H9 (cell line): Measurements from ENCODE around the gene RAX2. TPM values are rescaled to one million over a fixed set of nuclear protein-coding genes. Genes with fewer than 3 reads are reported as not detected.

Source experiments
- DNase-seq: peaks from one replicate; pipeline ENCODE4 v3.0.0-alpha.2; 2017
- H2AFZ ChIP-seq: one replicate; pipeline ENCODE4 v1.6.1; 2013; ENCODE audit warnings: mild to moderate bottlenecking, low read length, control low read depth, moderate library complexity
- H2AK5ac ChIP-seq: 2 replicates; pipeline ENCODE4 v1.6.1; 2013; ENCODE audit warnings: low read length, control low read depth, mixed read lengths; ENCODE audit not compliant: insufficient read length
- H2BK120ac ChIP-seq: one replicate; pipeline ENCODE4 v1.6.1; 2013; ENCODE audit warnings: low read depth, mild to moderate bottlenecking, low read length, control low read depth, inconsistent platforms; ENCODE audit not compliant: poor library complexity, severe bottlenecking
- H2BK12ac ChIP-seq: 2 replicates; pipeline ENCODE4 v1.6.1; 2013; ENCODE audit warnings: low read length, control low read depth, mixed read lengths, low read depth; ENCODE audit not compliant: insufficient read length
- H2BK15ac ChIP-seq: 2 replicates; pipeline ENCODE4 v1.6.1; 2013; ENCODE audit warnings: low read depth, low read length, control low read depth
- H2BK20ac ChIP-seq: one replicate; pipeline ENCODE4 v1.6.1; 2013; ENCODE audit warnings: low read depth, mild to moderate bottlenecking, low read length, control low read depth, inconsistent platforms; ENCODE audit not compliant: poor library complexity, severe bottlenecking
- H2BK5ac ChIP-seq: 2 replicates; pipeline ENCODE4 v1.6.1; 2013; ENCODE audit warnings: low read length, control low read depth, mixed read lengths; ENCODE audit not compliant: insufficient read length
- H3K14ac ChIP-seq: 2 replicates; pipeline ENCODE4 v1.6.1; 2013; ENCODE audit warnings: low read length, control low read depth; ENCODE audit not compliant: insufficient read depth
- H3K18ac ChIP-seq: 2 replicates; pipeline ENCODE4 v1.6.1; 2013; ENCODE audit warnings: low read depth, mild to moderate bottlenecking, mixed read lengths, low read length, control low read depth; ENCODE audit not compliant: insufficient read length
- H3K23ac ChIP-seq: 2 replicates; pipeline ENCODE4 v1.6.1; 2013; ENCODE audit warnings: low read length, control low read depth, mixed read lengths, low read depth; ENCODE audit not compliant: insufficient read length
- H3K23me2 ChIP-seq: 2 replicates; pipeline ENCODE4 v1.6.1; 2013; ENCODE audit warnings: low read depth, mild to moderate bottlenecking, mixed read lengths, low read length, control low read depth; ENCODE audit not compliant: insufficient read length, poor library complexity, severe bottlenecking
- H3K27ac ChIP-seq: 2 replicates; pipeline ENCODE4 v1.5.1; 2013; ENCODE audit warnings: low read length, control low read depth, mixed read lengths, low read depth; ENCODE audit not compliant: insufficient read length
- H3K27me3 ChIP-seq: 2 replicates; pipeline ENCODE4 v1.6.1; 2013; ENCODE audit warnings: low read length, control low read depth, inconsistent platforms; ENCODE audit not compliant: insufficient read depth
- H3K4ac ChIP-seq: 2 replicates; pipeline ENCODE4 v1.6.1; 2013; ENCODE audit warnings: low read depth, mild to moderate bottlenecking, control low read depth, inconsistent platforms, low read length, moderate library complexity
- H3K4me1 ChIP-seq: 2 replicates; pipeline ENCODE4 v1.6.1; 2013; ENCODE audit warnings: low read length, control low read depth, inconsistent platforms; ENCODE audit not compliant: insufficient read depth
- H3K4me2 ChIP-seq: 2 replicates; pipeline ENCODE4 v1.6.1; 2013; ENCODE audit warnings: low read length, control low read depth, mixed read lengths; ENCODE audit not compliant: insufficient read length, insufficient read depth
- H3K56ac ChIP-seq: 2 replicates; pipeline ENCODE4 v1.6.1; 2013; ENCODE audit warnings: low read depth, mild to moderate bottlenecking, mixed read lengths, low read length, control low read depth; ENCODE audit not compliant: insufficient read length
- H3K79me1 ChIP-seq: 2 replicates; pipeline ENCODE4 v1.6.1; 2013; ENCODE audit warnings: low read depth, mild to moderate bottlenecking, moderate library complexity, low read length, control low read depth, inconsistent platforms; ENCODE audit not compliant: insufficient read depth, poor library complexity, severe bottlenecking
- H3K79me2 ChIP-seq: 2 replicates; pipeline ENCODE4 v1.6.1; 2013; ENCODE audit warnings: low read length, control low read depth, inconsistent platforms; ENCODE audit not compliant: insufficient read depth
- H3K9ac ChIP-seq: 2 replicates; pipeline ENCODE4 v1.6.1; 2013; ENCODE audit warnings: low read length, control low read depth, mixed read lengths; ENCODE audit not compliant: insufficient read length; ENCODE audit errors: extremely low read depth
- H3K9me3 ChIP-seq: one replicate; pipeline ENCODE4 v1.6.1; 2013; ENCODE audit warnings: low read depth, low read length, inconsistent platforms; ENCODE audit not compliant: control insufficient read depth
- H3T11ph ChIP-seq: one replicate; pipeline ENCODE4 v1.6.1; 2013; ENCODE audit warnings: mild to moderate bottlenecking, low read length, control low read depth, inconsistent platforms
- H4K20me1 ChIP-seq: one replicate; pipeline ENCODE4 v1.6.1; 2013; ENCODE audit not compliant: control insufficient read depth, insufficient read length, insufficient read depth
- H4K5ac ChIP-seq: 2 replicates; pipeline ENCODE4 v1.6.1; 2013; ENCODE audit warnings: low read depth, mild to moderate bottlenecking, mixed read lengths, low read length, control low read depth; ENCODE audit not compliant: insufficient read length
- H4K8ac ChIP-seq: replicated peaks from 2 replicates; pipeline ENCODE4 v1.6.1; 2013; ENCODE audit warnings: low read length, control low read depth, mixed read lengths, low read depth; ENCODE audit not compliant: insufficient read length
- H4K91ac ChIP-seq: 2 replicates; pipeline ENCODE4 v1.6.1; 2013; ENCODE audit warnings: low read depth, mild to moderate bottlenecking, moderate library complexity, mixed read lengths, low read length, control low read depth; ENCODE audit not compliant: insufficient read length
- H3K27ac Mint-ChIP-seq, 3 experiments: 2 replicates in 2 of 3; 3 replicates in 1 of 3; pipeline ENCODE4 v1.8.0; 2020 to 2021; ENCODE audit warnings: mixed read lengths in 3 of 3, mild to moderate bottlenecking in 1 of 3, moderate library complexity in 1 of 3
- H3K27me3 Mint-ChIP-seq: 2 replicates; pipeline ENCODE4 v1.8.0; 2021; ENCODE audit warnings: low read depth, mild to moderate bottlenecking, moderate library complexity, mixed read lengths
- H3K36me3 Mint-ChIP-seq, 3 experiments: 2 replicates in 2 of 3; 3 replicates in 1 of 3; pipeline ENCODE4 v1.8.0; 2020 to 2021; ENCODE audit warnings: low read depth in 3 of 3, mixed read lengths in 3 of 3; ENCODE audit not compliant: insufficient read depth in 1 of 3
- H3K4me1 Mint-ChIP-seq, 2 experiments: 2 replicates each; pipeline ENCODE4 v1.8.0; 2020; ENCODE audit warnings: mixed read lengths in 2 of 2
- H3K4me3 Mint-ChIP-seq, 2 experiments: 2 replicates in 1 of 2; 3 replicates in 1 of 2; pipeline ENCODE4 v1.8.0; 2020 to 2021; ENCODE audit warnings: mild to moderate bottlenecking in 2 of 2, mixed read lengths in 2 of 2, moderate library complexity in 1 of 2
- H3K9me3 Mint-ChIP-seq, 2 experiments: 2 replicates in 1 of 2; 3 replicates in 1 of 2; pipeline ENCODE4 v1.8.0; 2020; ENCODE audit warnings: mild to moderate bottlenecking in 2 of 2, mixed read lengths in 2 of 2, moderate library complexity in 1 of 2
- CTCF ChIP-seq: fragments of 200-600 bp; sonication (generic); conservative IDR thresholded peaks from 3 replicates; pipeline ENCODE4 v1.8.0; 2021; ENCODE audit warnings: antibody characterized with exemption, mild to moderate bottlenecking
- WGBS: extraction: QIAGEN DNeasy Blood & Tissue Kit; methylation state at CpG from one replicate; pipeline ENCODE4 v1.1.7; 2013; ENCODE audit warnings: missing lambda C conversion rate, low lambda C conversion rate, mixed read lengths; ENCODE audit not compliant: insufficient read length; ENCODE audit errors: extremely low coverage; 5-methylcytosine and 5-hydroxymethylcytosine counted together
- total RNA-seq: library from RNA; stranded (reverse); gene quantifications from 2 replicates; pipeline ENCODE4 v1.2.1, GENCODE V29; 2021

Gene RAX2
- total RNA-seq, 1 experiment from 2014 or later = not detected

- H3K36me3 Mint-ChIP-seq = no peaks in the 10 kb centered on the region
- no peak for DNase-seq
- H3K4me1 Mint-ChIP-seq = peaks cover 11 to 28% of the 10 kb centered on the region in 2 experiments
- no peak for TF ChIP-seq CTCF
- Histone ChIP-seq H3K56ac (no peak overlapping the region), H2BK15ac (no peak overlapping the region), H3K23ac (no peak overlapping the region), H3K18ac (no peak overlapping the region), H2BK120ac (no peak overlapping the region), H4K91ac (no peak overlapping the region), H3K4me2 (no peak overlapping the region), H3K4ac (no peak overlapping the region), H4K8ac (no peak overlapping the region), H3K23me2 (peaks cover 10% of the 10 kb centered on the region), H3K4me1 (no peaks in the 10 kb centered on the region; the same call in 1 of the 2 replicates), H3K27me3 (no peaks in the 10 kb centered on the region), H3K79me2 (no peaks in the 10 kb centered on the region), H3K79me1 (no peaks in the 10 kb centered on the region), H3K14ac (no peak overlapping the region), H3T11ph (no peak overlapping the region), H3K9ac (no peak overlapping the region), H4K20me1 (no peaks in the 10 kb centered on the region), H2AK5ac (no peak overlapping the region), H2BK12ac (no peak overlapping the region), H3K9me3 (no peaks in the 10 kb centered on the region), H3K27ac (no peak overlapping the region), H2BK20ac (no peak overlapping the region), H2BK5ac (no peak overlapping the region), H2AFZ (no peak overlapping the region), H4K5ac (no peak overlapping the region)
- no peak overlapping the region for H3K4me3 Mint-ChIP-seq
- peaks cover 3% of the 10 kb centered on the region for H3K27me3 Mint-ChIP-seq
- H3K9me3 Mint-ChIP-seq = no peaks in the 10 kb centered on the region; a peak in 1 of 5 replicates
- WGBS = no CpG with 5 or more reads among the region's 4 CpGs
- H3K27ac Mint-ChIP-seq = no peak overlapping the region
Measured at GRCh38 chr19:3719868-3720267, 52.2 kb downstream of the RAX2 start.

Other genes with a start within 250 kb of the RAX2 start
- gene TEKTIP1, start 233.1 kb downstream of the RAX2 start, total RNA-seq = 1.2 and 1.3 TPM in 2 replicates
- 51.5 and 58.8 TPM in 2 replicates for gene MFSD12, start 214.6 kb downstream of the RAX2 start, total RNA-seq
- gene HMG20B, start 199.3 kb downstream of the RAX2 start, total RNA-seq = 58.1 and 58.9 TPM in 2 replicates
- gene GIPC3, start 186.8 kb downstream of the RAX2 start, total RNA-seq = 1.6 and 1.9 TPM in 2 replicates
- gene TBXA2R, start 165.4 kb downstream of the RAX2 start, total RNA-seq = 0.63 and 0.64 TPM in 2 replicates
- gene CACTIN, start 145.4 kb downstream of the RAX2 start, total RNA-seq = 35.9 and 37.3 TPM in 2 replicates
- gene PIP5K1C, start 71.8 kb downstream of the RAX2 start, total RNA-seq = 41.7 and 42.2 TPM in 2 replicates
- gene TJP3, start 63.8 kb downstream of the RAX2 start, total RNA-seq = 27.3 and 27.9 TPM in 2 replicates
- gene APBA3, start 10.5 kb downstream of the RAX2 start, total RNA-seq = 21.3 and 21.8 TPM in 2 replicates
- gene MRPL54, start 9.5 kb downstream of the RAX2 start, total RNA-seq = 60.0 and 65.5 TPM in 2 replicates
- gene MATK, start 14.2 kb upstream of the RAX2 start, total RNA-seq = 11.0 and 13.5 TPM in 2 replicates
- 18.3 and 18.5 TPM in 2 replicates for gene ZFR2, start 96.8 kb upstream of the RAX2 start, total RNA-seq
- gene ATCAY, start 108.5 kb upstream of the RAX2 start, total RNA-seq = 12.2 and 13.9 TPM in 2 replicates
- 60.0 and 62.7 TPM in 2 replicates for gene NMRK2, start 160.8 kb upstream of the RAX2 start, total RNA-seq
- gene DAPK3, start 198.9 kb upstream of the RAX2 start, total RNA-seq = 114 and 121 TPM in 2 replicates
- 3,615 and 3,676 TPM in 2 replicates for gene EEF2, start 213.2 kb upstream of the RAX2 start, total RNA-seq
- 52.0 and 59.4 TPM in 2 replicates for gene PIAS4, start 235.5 kb upstream of the RAX2 start, total RNA-seq